GM11168 (cell line): Measurements from ENCODE around the gene FOXB1.

ENCODE experiments used
- in situ Hi-C: fragments of 300-500 bp; cut with MboI; formaldehyde crosslinking; loops from one replicate; pipeline ENCODE4 v1.12.0; 2022; ENCODE audit warnings: low sequenced_read_pairs; ENCODE audit not compliant: unreplicated experiment

Gene FOXB1

DNA sequence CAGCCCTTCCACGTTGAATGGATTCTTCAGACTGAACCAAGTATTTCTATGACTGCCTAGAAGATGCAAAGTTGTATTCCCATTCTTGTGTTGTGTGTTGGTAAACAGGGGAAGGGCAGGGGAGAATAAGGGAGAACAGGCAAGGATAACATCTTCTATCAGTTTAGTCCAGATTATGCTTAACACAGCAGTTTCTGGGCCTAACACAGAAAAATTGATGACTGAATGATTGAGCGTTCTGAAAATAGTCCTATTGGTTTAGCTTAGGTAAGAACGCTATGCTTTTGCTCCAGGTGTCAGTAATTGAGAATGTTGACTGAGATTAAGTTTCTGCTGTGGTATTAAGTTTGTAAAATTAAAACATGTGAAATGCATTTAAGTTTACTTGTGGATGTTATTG lies 8.6 kb downstream of the FOXB1 start:
- in situ Hi-C loops = no loop called here

DNA sequence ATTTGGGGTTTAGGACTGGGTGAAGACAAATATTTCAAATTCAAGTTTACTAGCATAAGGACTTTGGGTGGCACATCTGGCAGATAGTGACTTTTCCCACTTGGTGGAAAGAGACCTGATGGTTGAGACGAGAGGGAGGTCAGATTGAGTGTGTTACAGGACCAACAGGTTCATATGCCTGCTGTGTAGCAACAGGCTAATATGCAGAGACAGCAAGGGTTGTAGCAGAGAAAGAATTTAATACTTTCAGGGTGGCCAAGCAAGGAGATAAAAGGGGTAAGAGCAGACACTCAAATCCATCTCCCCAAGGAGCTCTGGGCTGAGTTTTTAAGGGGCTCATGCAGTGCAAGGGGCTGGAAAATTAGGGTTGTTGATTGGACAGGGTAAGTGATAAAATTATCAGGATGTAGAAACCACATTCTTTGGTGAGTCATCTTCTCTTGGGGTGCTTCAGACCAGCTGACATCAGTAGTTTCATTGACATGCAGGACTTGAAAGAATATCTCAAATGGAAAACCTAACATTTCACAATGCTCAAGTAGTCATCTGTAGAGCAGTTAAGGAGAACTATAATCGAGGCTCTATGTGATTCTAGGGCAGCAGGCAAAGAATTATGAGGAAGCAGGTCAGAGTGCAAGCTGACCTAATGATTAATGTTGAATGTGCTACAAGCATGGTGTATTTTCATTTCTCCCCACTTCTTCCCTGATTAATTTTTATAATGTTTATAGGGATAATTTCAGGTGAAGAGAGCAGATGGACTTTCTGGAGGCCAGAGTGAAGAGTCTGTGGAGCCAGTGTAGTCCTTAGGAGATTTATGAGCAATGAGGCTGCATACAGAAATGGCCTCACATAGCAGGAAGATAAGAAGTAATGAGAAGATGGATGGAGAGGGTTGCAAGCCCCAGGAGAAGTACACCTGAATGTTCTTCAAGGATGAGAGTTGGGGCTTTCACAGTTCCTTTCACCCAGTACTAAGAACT lies 13.7 kb downstream of the FOXB1 start:
- in situ Hi-C loops = no loop called here

DNA sequence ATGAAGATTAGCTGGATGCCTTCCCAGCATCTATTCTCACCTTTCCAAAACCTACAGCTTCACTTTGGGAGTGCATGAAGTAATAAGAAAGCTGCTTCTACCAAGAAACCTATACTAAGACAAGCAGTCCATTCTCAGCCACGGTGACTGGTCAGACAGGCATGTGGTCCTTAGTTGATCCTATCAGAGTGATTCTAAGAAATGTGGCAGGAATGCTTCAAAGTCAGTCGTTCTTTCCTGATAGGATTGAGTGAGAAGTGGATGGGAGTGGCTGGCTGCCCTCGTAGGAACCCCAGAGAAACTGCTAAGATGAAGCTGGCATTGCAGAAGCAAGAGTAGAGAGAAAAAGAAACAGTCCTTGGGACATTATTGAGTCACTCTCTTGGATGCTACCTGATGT lies 16.6 kb downstream of the FOXB1 start:
- in situ Hi-C loops = no loop called here

GRCh38 chr15:60021589-60022378 lies 17.7 kb downstream of the FOXB1 start:
- in situ Hi-C loops = no loop called here

- in situ Hi-C loops = no loop called here
Measured at GRCh38 chr15:60022379-60022741, 18.2 kb downstream of the FOXB1 start.

DNA sequence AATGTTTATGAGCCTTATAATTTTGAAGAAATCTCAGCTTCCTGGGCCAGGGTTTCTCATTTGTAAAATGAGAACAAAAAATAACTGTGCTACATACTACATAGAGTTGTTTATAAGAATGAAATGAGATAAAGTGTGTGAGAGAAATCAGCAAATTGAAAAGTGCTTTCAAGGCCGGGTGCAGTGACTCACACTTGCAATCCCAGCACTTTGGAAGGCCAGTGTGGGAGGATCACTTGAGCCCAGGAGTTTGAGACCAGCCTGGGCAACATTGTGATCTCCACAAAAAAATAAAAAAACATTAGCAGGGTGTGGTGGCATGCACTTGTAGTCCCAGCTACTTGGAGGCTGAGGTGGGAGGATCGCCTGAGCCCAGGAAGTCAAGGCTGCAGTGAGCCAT lies 22.4 kb downstream of the FOXB1 start:
- in situ Hi-C loops = no loop called here

GRCh38 chr15:60035344-60035743 lies 31.2 kb downstream of the FOXB1 start:
- in situ Hi-C loops = no loop called here

DNA sequence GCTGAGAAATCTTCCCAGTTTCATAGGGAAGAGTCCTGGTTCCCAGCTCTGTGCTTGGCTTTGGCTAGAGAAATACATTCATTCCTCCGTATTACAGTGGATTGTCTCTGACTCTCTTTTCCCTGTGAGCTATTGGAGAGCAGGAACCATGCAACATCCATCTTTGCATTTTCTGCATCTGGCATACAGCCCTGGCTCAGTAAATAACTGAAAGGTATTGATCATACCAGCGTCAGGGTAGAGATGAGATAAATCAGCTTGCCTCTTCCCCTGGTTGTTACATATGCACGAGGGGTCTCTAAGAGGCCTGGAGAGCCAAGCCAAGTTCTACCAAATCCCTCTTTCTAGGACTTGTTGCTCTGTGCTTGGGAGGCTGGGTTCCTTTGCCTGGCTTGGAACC lies 35.2 kb downstream of the FOXB1 start:
- in situ Hi-C loops = no loop called here

GRCh38 chr15:60043744-60044435 lies 39.8 kb downstream of the FOXB1 start:
- in situ Hi-C loops = no loop called here

- in situ Hi-C loops = no loop called here
Measured at GRCh38 chr15:60044636-60045270, 40.6 kb downstream of the FOXB1 start.

DNA sequence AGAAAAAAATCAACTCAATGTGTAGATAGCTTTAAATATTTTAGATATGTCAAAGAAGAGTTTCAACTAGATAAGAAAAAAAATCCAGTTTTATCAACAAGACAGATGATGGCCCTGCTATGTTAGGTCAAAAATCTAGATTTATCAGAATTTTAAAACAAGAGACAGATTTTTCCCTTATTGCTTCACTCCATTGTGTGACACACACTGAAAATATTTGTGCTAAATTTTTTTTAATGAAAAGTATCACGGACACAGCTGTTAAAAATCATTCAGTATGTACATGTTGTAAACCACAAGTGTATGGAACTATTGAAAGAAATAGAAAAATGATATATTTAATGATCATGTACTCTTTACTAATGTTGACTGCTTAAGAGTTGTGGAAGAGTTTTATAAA lies 43.6 kb downstream of the FOXB1 start:
- in situ Hi-C loops = no loop called here

GRCh38 chr15:60049948-60050347 lies 45.8 kb downstream of the FOXB1 start:
- in situ Hi-C loops = no loop called here

DNA sequence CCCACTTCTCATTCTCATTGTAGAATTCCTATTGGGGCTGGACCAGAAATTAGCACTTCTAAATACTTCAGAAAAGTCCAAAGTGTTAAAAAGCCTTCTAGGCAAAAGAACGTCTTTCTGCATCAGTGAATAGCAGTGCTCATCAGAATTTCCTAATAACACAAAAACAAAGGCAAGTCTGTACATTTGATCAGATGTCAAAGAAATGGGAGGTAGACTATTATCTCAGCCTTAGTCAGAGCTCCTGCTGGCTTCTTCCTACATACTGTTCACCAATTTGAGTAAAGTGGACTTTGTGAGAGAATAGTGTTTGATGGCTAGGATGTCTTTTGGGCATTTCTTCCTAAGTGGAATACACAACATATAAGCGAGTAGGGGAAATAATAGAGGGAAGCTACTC lies 48.7 kb downstream of the FOXB1 start:
- in situ Hi-C loops = no loop called here

DNA sequence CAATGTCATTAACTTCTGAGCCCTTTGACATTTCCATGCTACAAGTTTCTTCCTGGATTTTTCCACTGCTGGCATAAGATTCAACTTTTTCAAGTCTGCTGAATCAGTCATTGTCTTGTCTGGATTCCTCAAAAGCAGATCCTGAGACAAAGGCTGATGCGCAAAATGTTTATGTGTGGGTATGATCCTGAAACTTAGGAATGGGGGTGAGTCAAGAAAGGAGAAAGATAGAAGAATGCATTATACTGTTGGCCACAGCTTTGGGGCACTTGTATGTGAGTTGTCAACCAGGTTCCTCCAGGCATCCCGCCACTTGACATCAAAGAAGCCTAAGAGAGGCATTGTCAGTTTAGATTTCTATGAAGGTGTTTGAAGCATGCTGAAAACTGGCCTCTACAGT lies 50.4 kb downstream of the FOXB1 start:
- in situ Hi-C loops = no loop called here
